Amniotic stem cell (primary cell): Measurements from ENCODE around the gene GTF2H4.
"Not testable (repeated sequence)": the region's sequence is repeated elsewhere in the genome, so short reads cannot be mapped to it uniquely, and the experiment has no call there.

ENCODE experiments used
- DNase-seq: peaks from one replicate; lab custom pipeline; 2025; lab: John Stamatoyannopoulos, UW

GTF2H4 gene

DNA sequence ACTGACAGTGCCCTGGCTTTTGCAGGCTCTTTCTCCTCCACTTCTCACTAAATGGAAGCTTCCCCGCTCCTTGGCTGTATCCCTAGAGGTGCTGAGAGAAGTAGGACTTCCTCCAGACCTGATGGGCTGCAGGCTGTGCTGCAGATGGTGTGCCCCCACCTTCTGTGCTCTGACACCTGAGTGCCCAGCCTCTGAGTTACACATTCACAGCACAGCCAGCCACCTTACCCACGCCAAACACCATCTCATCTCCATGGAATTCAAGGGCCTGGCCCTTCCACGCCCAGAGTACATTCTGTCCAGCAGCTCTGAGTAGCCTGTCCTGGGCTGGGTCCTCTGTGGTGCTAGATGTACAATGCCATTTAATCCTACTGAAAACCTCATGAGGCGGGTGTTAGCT lies 18.6 kb downstream of the GTF2H4 start:
- DNase-seq: no peak

DNA sequence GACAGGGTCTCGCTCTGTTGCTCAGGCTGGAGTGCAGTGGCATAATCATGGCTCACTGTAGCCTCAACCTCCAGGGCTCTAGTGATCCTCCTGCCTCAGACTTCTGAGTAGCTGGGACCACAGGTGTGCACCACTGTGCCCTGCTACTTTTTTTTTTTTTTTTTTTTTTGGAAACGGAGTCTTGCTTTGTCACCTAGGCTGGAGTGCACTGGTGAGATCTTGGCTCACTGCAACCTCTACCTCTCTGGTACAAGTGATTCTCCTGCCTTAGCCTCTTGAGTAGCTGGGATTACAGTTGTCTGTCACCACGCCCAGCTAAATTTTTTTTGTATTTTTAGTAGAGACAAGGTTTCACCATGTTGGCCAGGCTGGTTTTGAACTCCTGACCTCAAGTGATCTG lies 19.1 kb downstream of the GTF2H4 start:
- DNase-seq: not testable (repeated sequence)

DNA sequence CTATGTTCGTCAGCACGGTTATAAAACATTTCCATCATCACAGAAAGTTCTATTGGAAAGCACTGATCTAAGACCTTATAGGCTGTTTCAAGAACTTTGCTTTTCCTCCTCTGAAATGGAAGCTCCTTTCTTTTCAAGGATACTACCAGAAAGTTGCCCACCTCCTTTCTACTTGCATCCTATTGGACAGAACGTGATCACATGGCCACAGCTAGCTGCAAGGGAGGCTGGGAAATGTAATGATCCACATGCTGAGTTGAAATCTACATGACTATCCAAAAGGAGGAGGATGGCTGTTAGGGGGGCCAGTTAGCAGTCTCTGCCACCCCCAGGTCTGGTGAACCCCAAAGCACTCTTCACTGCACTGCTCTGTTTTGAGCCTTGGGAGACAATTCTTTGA lies 20.7 kb downstream of the GTF2H4 start:
- no peak for DNase-seq

DNA sequence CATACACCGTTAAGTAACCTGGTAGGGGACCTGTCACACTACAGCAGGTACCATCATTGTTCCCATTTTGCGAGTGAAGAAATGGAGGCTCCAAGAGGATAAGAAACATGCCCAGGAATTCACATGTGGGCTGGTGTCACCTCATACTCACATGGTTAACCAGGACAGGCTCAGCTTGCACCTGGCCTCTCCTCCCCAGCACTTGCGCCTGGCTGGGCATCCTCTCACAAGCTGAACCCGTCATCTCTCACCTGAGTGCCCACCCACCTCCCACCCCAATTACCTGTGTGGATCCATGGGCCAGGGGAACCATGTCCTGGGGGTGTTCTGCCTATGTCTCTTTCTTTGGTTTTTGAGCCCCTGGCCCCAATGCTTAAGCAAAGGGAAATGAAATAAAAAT lies 22.5 kb downstream of the GTF2H4 start:
- DNase-seq: no peak

DNA sequence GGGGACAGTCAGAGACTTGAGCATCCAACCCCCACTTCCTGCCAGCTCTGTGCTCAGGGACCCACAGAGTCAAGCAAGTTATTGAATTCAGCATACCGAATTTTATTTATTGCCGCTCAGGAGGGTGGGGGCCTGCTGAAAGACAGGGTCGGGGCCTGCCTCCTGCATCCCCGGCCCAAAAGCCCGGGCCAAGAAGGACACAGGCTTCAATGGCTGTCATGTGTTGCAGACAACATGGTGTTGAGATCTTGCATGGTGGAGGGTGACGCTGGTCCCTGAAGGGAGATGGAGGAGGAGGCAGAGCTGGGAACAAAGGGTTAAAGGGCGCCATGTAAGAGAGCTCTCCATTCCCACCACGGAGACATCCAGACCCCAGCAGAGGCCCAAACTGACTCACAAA lies 23.3 kb downstream of the GTF2H4 start:
- DNase-seq: no peak

DNA sequence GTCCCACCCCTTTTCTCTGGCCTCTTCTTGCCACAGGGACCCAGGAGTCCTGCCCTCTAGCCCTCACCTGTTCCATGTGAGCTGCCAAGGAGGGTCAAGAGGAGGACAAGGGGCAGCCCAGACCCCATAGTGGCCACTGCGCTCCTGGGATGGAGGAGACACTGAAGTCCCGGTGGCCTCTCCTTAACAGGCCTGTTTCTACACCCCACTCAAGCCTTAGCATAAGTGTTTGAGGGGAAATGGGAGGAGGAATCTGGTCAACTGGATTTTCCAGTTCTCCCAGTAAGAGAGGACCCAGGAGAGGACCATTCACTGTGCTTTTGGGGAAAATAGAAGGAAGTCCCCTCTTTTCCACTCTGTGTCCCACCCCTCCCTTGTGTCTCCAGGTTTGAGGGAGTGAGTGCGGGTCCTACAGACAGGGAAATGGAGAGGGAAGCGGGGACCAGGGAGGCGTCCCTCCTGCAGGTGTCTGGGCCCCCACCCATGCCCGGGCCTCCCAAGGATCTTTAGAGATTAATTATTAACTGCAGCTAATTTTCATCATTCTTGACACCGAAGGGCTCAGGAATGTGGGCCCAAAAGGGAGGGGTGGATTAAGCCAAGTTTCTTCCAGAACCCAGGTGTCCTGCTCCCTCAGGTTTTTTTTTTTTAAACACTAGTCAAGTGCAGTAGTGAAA lies 24.1 kb downstream of the GTF2H4 start, which contains the start of gene SFTA2:
Gene SFTA2, minus strand, starts transcription at position 202 of the 677 bp plus-strand sequence. Its CDS starts 74 bp downstream, at position 128.
- DNase-seq: no peak

DNA sequence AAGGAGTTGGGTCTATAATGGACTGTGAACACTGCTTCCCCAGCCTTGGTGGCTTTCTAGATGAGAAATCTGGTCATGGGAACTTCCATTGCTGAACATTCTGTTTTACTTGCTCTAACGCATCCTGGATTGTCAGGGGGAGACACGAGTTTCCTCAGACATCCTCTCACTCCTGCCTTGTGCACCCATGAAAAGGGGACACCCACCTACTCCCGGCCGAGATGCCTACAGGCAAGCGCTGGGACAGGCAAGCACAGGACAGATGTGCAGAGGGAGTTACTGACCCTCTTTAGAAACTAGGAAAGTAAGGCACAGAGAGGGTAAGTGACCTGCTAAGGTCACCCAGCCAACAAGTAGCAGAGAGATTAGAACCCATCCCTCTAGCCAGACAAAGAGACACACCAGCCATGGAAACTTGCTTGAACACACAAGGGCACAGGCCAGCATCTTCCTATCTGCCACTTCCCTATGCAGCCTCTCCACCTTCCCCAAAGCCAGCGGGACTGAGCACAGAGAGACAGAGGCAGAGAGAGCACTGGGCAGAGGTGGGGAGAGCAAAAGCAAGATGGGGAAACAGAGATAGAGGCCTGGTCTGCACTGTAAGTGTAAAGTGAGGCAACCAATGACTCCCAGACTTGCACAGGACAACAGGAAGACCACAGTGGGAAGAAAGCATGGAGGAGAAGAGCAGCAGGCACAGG lies 24.8 kb downstream of the GTF2H4 start:
- DNase-seq: no peak

DNA sequence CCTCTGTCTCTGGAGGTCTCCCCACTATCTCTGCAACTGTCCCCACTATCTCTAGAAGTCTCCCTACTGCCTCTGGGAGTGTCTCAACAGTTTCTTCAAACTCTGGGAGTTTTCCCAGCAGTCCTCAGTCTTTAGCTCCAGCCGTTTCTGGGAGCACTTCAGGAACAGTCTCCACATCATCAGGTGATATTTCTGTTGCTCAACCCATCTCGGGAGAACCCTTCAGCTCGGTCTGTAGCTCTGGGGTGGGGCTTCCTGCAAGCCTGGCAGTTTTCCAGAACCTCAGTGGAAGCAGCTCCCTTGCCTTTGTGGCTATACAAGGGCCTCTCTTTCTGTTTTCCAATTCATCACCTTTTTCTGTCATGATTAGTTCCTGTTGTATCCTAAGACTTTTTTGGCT lies 27.0 kb downstream of the GTF2H4 start:
- DNase-seq: no peak

DNA sequence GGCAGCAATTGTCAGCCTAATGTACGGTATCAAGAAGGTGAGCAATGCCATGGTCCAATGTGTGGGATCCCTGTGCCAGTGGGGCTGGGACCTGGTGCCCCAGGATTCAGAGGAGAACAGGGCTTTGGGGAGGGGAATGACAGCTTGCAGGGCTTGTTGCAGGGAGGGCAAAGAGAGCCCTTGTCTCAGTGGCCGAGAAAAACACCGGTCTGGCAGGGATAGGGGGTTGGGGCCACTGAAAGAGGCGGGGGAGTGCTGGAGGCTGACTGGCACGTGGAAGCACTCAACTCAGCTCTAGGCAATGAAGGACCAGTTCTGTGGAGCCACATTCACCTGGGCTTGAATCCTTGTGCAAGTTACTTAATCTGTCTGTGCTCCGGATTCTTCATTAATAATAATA lies 29.3 kb downstream of the GTF2H4 start:
- no peak for DNase-seq

DNA sequence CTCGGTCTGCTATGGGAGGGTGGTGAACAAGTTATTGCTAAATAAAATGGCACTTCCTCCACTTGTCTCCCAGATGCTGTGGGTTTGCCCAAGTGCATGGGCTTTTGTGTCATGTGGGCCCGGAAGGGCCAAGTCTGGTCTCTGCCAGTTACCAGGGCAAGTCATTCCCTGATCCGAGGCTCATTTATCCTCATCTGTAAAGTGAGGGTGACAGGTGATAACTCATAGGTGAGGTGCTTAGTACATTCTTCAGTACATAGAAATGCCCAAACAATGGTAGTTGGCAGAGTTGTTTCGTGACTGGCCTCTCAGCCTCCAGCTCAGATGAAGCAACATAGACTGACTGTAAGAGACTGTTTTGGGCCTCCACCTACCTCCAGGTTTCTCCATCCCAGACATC lies 30.7 kb downstream of the GTF2H4 start:
- no peak for DNase-seq

DNA sequence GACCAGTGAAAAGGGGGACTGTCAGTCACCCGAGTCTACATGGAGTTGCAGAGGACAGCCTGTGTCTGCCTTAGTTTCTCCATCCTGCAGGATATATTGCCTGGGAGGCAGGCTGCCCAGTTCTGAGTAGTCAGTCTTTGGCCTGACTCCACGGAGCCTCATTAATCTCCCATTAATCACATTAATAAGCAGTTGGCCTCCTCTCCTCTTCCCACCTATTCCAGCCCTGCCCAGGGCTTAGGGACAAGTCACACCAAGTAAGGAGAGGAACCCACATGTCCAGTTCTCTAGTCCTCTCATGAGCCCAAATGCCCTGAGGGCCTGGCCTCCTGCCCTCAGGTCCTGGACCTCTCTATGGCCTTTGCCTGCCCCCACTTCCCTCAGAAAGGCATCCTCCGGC lies 31.5 kb downstream of the GTF2H4 start:
- no peak for DNase-seq

DNA sequence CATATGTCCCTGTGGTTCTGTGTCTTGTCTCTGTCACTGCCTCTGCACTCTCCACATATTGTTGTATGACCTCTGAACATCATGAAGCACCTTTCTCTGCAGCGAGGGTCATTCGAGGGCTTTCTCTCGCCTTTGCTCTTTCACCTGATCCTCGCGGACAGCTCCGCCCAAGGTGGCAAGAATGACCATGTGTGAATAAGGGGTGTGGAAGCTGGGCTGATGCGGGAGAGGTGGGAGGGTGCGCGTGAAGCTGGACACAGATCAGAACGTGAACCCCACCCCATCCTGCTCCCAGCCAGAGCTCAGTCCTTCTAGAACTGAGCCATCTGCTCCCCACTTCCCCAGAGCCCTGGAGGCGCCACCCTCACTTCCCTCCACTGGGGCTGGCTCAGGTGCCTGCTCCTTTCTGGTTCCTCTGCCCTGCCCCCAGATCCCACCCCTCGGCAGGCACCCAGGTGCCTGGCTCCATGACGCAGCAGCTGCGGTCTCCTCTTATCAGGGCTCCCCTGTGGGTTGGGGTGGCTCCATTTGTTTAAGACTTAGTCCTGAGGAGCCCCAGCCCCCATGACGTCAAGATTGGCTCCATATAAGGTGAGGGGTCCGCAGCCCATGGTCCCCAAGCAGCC lies 32.5 kb downstream of the GTF2H4 start, which contains the start of gene MUCL3:
Gene MUCL3, plus strand, starts transcription at position 613 of the 626 bp plus-strand sequence. CDS start 27 bp downstream, outside the sequence.
- no peak for DNase-seq

DNA sequence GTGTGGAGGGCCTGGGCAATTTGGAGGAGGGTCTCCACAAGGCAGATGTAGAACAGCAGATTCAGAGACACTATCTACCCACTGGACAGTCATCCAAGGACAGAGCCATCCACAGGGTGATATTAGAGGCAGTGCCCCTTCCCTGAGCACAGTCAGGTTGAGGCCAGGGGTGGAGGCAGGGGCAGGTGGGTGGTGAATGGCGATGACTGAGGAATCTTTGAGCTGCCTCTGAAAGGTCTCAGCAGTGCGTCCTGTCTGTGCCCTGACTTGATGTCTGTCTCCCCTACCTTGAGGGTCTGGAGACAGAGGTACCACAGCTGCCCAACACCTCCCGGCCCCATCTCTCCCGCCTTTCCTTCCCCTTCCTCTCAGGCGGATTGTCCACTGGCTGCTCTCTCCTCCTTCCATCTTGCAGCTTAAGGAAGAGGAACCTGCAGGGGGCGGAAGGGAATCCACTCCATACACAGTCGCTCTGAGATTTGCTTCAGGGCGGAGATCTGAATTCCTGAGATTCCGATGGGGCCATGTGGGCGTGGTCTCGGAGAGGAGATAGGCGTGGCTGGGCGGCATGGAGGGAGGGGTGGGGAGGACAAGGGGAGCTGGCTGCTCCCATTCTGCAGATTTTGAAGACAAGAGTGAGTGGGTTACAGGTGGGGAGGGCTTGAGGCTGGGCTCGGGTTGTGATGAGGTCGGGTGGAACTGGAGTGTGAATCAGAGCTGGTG lies 34.5 kb downstream of the GTF2H4 start:
- peak; percentile 46 for DNase-seq

DNA sequence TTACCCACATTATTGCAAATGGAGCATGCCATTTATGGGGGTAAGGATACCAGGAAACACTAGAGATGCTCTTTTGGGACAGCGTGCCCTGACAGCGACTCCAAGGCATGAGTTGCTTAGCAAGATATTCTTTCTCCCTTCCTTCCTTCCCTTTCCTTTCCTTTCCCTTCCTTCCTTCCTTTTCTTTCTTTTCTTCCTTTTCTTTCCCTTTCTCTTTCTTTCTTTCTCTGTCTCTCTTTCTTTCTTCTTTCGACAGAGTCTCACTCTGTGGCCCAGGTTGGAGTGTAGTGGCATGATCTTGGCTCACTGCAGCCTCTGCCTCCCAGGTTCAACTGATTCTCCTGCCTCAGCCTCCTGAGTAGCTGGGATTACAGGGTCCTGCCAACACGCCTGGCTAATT lies 36.0 kb downstream of the GTF2H4 start:
- no peak for DNase-seq

DNA sequence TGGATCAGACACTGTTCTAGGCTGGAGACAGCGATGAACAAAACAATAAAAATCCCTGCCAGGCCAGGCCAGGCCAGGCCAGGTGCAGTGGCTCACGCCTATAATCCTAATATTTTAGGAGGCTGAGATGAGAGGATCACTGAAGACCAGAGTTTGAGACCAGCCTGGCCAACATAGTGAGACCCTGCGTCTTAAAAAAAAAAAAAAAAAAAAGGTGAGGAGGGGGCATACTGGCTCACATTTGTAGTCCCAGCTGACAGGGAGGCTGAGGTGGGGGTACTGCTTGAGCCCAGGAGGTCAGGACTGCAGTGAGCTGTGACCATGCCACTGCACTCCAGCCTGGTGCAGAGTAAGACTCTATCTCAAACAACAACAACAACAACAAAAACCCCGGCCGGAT lies 37.3 kb downstream of the GTF2H4 start:
- no peak for DNase-seq

DNA sequence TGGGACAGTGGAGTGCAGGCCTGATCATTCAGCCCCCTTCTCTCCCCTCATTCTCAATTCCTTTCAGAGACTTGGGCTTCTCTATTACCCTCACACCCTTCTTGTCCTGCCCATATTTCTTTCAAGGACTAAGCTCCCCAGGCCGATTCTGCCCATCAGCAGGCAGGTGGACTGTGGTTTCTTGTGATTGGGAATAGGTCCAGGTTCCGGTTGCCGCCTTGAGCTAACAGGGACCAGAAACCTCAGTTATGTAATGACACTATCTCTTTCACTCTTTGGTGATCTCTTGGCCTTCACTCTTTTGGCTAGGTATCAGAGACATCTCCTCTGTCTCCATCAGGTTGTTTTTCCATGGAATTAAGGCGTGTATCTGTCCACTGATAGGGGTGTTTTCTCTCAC lies 39.2 kb downstream of the GTF2H4 start:
- DNase-seq: no peak

DNA sequence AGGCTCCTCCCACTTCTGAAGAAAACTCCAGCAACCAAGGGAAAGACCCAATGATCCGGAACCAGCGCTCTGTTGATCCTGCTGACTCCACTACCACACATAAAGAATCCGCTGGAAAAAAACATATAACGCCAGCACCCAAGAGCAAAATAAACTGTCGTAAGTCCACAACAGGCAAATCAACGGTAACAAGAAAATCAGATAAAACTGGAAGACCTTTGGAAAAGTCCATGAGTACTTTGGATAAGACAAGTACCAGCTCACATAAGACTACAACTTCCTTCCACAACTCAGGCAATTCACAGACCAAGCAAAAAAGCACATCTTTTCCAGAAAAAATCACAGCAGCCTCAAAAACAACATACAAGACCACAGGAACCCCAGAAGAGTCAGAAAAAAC lies 40.8 kb downstream of the GTF2H4 start:
- DNase-seq: no peak

DNA sequence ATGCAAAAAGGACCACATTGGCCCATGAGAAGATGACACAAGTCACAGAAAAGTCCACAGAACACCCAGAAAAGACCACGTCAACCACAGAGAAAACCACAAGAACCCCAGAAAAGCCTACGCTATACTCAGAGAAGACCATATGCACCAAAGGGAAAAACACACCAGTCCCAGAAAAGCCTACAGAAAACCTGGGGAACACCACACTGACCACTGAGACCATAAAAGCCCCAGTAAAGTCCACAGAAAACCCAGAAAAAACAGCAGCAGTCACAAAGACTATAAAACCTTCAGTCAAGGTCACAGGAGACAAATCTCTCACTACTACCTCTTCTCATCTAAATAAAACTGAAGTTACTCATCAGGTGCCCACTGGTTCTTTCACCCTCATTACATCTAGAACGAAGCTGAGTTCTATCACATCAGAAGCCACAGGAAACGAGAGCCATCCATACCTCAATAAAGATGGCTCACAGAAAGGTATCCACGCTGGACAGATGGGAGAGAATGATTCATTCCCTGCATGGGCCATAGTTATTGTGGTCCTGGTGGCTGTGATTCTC lies 44.0 kb downstream of the GTF2H4 start:
- no peak for DNase-seq

DNA sequence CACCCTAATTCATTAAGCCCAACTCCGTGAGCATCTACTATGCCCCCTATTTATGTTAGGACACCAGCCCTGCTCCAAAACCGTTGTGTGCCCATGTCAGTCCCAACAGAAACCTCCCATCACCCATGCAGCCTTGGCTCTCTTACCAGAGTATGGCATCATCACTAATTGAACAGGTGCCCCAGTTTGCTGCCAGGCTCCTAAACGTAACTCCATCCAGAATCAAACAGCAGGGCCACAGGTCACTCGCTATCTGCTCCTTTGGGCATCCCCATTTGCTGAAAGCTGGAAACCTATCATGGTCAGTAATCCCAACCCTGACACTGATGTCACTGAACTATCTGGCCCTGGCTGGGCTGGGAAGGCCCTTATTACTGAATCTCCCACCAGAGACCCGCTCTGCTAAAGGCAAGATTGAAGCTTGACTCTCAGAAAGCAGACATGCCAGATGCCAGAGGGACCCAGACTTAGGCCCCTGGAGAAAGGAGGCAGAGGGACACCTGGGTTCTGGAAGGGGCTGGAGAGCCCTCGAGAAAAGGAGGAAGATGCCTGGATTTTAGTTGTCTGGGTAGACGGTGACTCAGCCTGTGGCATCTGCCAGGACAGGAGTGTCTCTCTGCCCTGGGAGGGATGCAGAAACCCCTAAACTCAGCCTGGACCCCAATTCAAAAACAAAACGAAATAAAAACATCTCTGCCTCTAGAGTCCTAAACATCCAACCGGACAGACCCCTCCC lies 46.8 kb downstream of the GTF2H4 start:
- no peak for DNase-seq

DNA sequence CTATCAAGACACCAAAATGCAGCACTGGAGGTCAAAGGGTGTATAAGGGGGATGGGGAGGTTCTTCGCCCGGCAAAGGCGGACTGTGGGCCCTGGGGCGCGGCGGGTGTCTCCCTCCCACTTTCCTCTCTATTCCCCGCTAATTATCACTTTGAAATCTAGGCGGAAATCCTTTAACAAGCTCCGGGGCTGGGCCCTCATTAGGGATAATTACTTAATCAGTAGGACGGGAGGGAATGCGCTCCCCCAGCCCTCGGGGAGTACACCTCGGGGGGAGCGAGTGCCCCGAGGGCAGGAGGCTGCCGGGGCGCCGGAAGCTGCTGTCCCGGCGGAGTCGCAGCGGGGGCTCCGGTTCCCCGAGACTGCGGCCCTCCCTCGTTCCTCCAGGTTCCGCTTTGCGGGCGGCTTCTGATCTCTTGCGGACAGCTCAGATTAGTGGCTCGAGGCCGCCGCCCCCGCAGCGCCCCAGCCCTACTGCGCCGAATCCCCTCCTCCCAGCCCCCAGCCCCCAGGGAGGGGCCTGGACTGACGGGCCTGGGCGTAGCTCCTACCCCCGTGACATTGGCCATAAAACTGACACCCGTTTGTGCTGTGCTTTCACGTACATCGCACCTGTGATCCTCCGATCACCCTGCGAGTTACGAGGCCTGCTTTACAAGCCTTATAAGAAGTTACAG lies 47.5 kb downstream of the GTF2H4 start:
- DNase-seq: no peak

DNA sequence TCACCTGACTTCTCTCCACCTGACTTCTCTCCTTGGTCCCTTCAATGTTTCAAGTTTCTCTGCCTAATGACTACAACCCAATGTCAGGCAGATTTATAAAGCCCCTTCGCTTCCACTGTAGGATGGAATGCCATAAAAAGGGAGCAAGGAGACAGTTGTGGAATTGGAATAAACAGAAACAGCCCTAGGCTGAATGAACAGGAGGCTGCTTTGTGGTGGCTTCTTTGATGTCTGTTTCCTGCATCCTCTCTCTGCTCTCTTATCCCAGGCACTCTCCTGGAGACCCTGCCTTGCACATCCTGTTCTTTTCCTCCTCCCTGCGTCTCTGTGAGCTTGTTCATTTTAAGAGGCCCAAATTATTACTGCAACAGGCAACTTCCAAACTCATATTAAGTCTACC lies 49.7 kb downstream of the GTF2H4 start:
- no peak for DNase-seq
